GM12878 (cell line): ENCODE results near the gene CYTH3. TPM values are rescaled to one million over a fixed set of nuclear protein-coding genes. Genes with fewer than 3 reads are reported as not detected.

Experiments used
- ATAC-seq: fragments of 200-7000 bp; cut with Tn5 transposase; 3 replicates; pipeline ENCODE4 v1.9.1; 2020; ENCODE audit warnings: mild to moderate bottlenecking, moderate library complexity
- BruUV-seq: library from RNA; stranded (reverse); fragments of 400-500 nt; replicated peaks from 2 replicates; lab custom pipeline; 2021; lab: Mats Ljungman, UMichigan
- CTCF ChIA-PET: fragments of 300-600 bp; sonication (Branson Sonifier 250); formaldehyde crosslinking; extraction: SDS; loops from one replicate; lab custom pipeline; 2021; ENCODE audit warnings: inconsistent platforms; lab: Yijun Ruan, JAX
- POLR2A ChIA-PET: fragments of 350-600 bp; formaldehyde crosslinking; extraction: SDS; loops from one replicate; lab custom pipeline; 2021; ENCODE audit warnings: inconsistent platforms; lab: Charles Lee
- RAD21 ChIA-PET: fragments of 300-600 bp; sonication (Branson Sonifier 250); formaldehyde crosslinking; loops from one replicate; lab custom pipeline; 2023; ENCODE audit warnings: antibody characterized with exemption; ENCODE audit not compliant: unreplicated experiment; lab: Charles Lee
- SMC1A ChIA-PET: fragments of 300-600 bp; sonication (Branson Sonifier 250); formaldehyde crosslinking; loops from one replicate; lab custom pipeline; 2023; ENCODE audit not compliant: unreplicated experiment, uncharacterized antibody; lab: Charles Lee
- DNase-seq: peaks from one replicate; pipeline ENCODE4 v3.0.0-alpha.2; 2011; ENCODE audit warnings: low read depth, low spot score
- FAIRE-seq: peaks from 3 replicates; lab custom pipeline; 2011; peaks lifted over from hg19 to GRCh38; lab: Jason Lieb, UNC
- H2AFZ ChIP-seq: 2 replicates; pipeline ENCODE4 v1.6.0; 2011; ENCODE audit warnings: low read depth, low read length, control low read depth; ENCODE audit not compliant: control insufficient read depth
- H3K27ac ChIP-seq: 2 replicates; pipeline ENCODE4 v1.5.1; 2011; ENCODE audit warnings: control low read depth; ENCODE audit not compliant: control insufficient read depth, insufficient read depth
- H3K27me3 ChIP-seq, 2 experiments: replicated peaks in 1 of 2; 2 replicates each; pipeline versions ENCODE4 v1.6.0 to v1.6.1; 2011; ENCODE audit warnings: low read length in 1 of 2; ENCODE audit not compliant: control insufficient read depth in 2 of 2, insufficient read depth in 2 of 2
- H3K36me3 ChIP-seq, 2 experiments: 2 replicates each; pipeline ENCODE4 v1.5.1; 2011; ENCODE audit warnings: low read length in 1 of 2; ENCODE audit not compliant: control insufficient read depth in 2 of 2, insufficient read depth in 2 of 2
- H3K4me1 ChIP-seq: 2 replicates; pipeline ENCODE4 v1.6.1; 2011; ENCODE audit warnings: mild to moderate bottlenecking, low read length, moderate library complexity, mixed read lengths; ENCODE audit not compliant: control insufficient read depth, insufficient read depth
- H3K4me2 ChIP-seq: 2 replicates; pipeline ENCODE4 v1.6.0; 2011; ENCODE audit warnings: control low read depth; ENCODE audit not compliant: control insufficient read depth, insufficient read depth
- H3K4me3 ChIP-seq: fragments of 200-600 bp; sonication (generic); 2 replicates; pipeline ENCODE4 v1.5.1; 2016
- H3K79me2 ChIP-seq: 2 replicates; pipeline ENCODE4 v1.6.0; 2011; ENCODE audit warnings: low read length; ENCODE audit not compliant: control insufficient read depth, insufficient read depth
- H3K9ac ChIP-seq: 2 replicates; pipeline ENCODE4 v1.8.0; 2011; ENCODE audit warnings: low read length, control low read depth, mixed read lengths; ENCODE audit not compliant: control insufficient read depth, insufficient read depth
- H3K9me3 ChIP-seq: replicated peaks from 3 replicates; pipeline ENCODE4 v1.5.1; 2011; ENCODE audit warnings: mild to moderate bottlenecking, low read length; ENCODE audit not compliant: control insufficient read depth, insufficient read depth
- H4K20me1 ChIP-seq: 2 replicates; pipeline ENCODE4 v1.6.0; 2011; ENCODE audit not compliant: control insufficient read depth, insufficient read depth
- BACH1 ChIP-seq: fragments of 450-650 bp; IDR thresholded peaks from 2 replicates; pipeline ENCODE4 v1.6.1; 2017; ENCODE audit warnings: mild to moderate bottlenecking, borderline replicate concordance
- BCL11A ChIP-seq: IDR thresholded peaks from 2 replicates; pipeline ENCODE4 v1.6.1; 2011; ENCODE audit warnings: low read depth, low read length
- CBX3 ChIP-seq: fragments of 200-600 bp; sonication (generic); IDR thresholded peaks from 2 replicates; pipeline ENCODE4 v1.6.1; 2016; ENCODE audit warnings: low read depth, borderline replicate concordance
- E2F8 ChIP-seq: fragments of 450-650 bp; IDR thresholded peaks from 2 replicates; pipeline ENCODE4 v1.6.1; 2018; ENCODE audit warnings: mild to moderate bottlenecking, low read depth, moderate library complexity; ENCODE audit not compliant: partially characterized antibody
- POLR2A ChIP-seq: IDR thresholded peaks from 2 replicates; pipeline ENCODE4 v1.6.1; 2011; ENCODE audit warnings: low read depth, mild to moderate bottlenecking, low read length
- SUZ12 ChIP-seq: fragments of 200-600 bp; sonication (generic); IDR thresholded peaks from one replicate; pipeline ENCODE4 v1.6.1; 2018; ENCODE audit warnings: antibody characterized with exemption, mild to moderate bottlenecking; ENCODE audit not compliant: unreplicated experiment
- TCF7 ChIP-seq: IDR thresholded peaks from 2 replicates; pipeline ENCODE4 v1.6.1; 2014; ENCODE audit warnings: antibody characterized with exemption, borderline replicate concordance
- USF1 ChIP-seq: IDR thresholded peaks from 2 replicates; pipeline ENCODE4 v1.6.1; 2011; ENCODE audit warnings: borderline replicate concordance, low read depth, mild to moderate bottlenecking, moderate library complexity, mixed read lengths, low read length; ENCODE audit not compliant: insufficient read depth; ENCODE audit errors: extremely low read length
- WRNIP1 ChIP-seq: IDR thresholded peaks from 2 replicates; pipeline ENCODE4 v1.6.1; 2011; ENCODE audit warnings: low read depth, low read length, improper control_type of control experiment, borderline replicate concordance
- ZNF217 ChIP-seq: fragments of 450-650 bp; IDR thresholded peaks from 2 replicates; pipeline ENCODE4 v1.6.1; 2017; ENCODE audit warnings: antibody characterized with exemption, mild to moderate bottlenecking
- ZNF384 ChIP-seq: IDR thresholded peaks from 2 replicates; pipeline ENCODE4 v1.6.1; 2012; ENCODE audit warnings: low read depth, mild to moderate bottlenecking, low read length, improper control_type of control experiment, borderline replicate concordance
- ZSCAN29 ChIP-seq: fragments of 450-650 bp; IDR thresholded peaks from 2 replicates; pipeline ENCODE4 v1.6.1; 2017; ENCODE audit warnings: mild to moderate bottlenecking, moderate library complexity
- WGBS: methylation state at CpG from one replicate; pipeline ENCODE4 v1.1.6; 2016; ENCODE audit warnings: low lambda C conversion rate; ENCODE audit not compliant: insufficient replicate concordance, insufficient coverage; ENCODE audit errors: missing lambda C conversion rate; 5-methylcytosine and 5-hydroxymethylcytosine counted together
- in situ Hi-C: fragments of 300-500 bp; cut with MboI; formaldehyde crosslinking; loops from 9 replicates; pipeline ENCODE4 v1.14.3; 2018; ENCODE audit warnings: mixed read lengths
- intact Hi-C: fragments of 100-400 bp; cut with micrococcal nuclease; formaldehyde crosslinking; loops from one replicate; pipeline ENCODE4 v1.14.2; 2022; ENCODE audit not compliant: unreplicated experiment
- polyA plus RNA-seq, 11 experiments: library from polyadenylated mRNA; depleted of rRNA in 4 of 11; unstranded in 6 of 11; stranded (reverse) in 5 of 11; fragments of >200 nt; fragmentation: Nextera tagmentation in 4 of 11; fragmentation: Illumina TruSeq in 1 of 11; extraction: Ambion mirVana in 4 of 11; extraction: Trizol in 1 of 11; gene quantifications; 1 replicate in 1 of 11; 2 replicates in 10 of 11; pipeline versions ENCODE4 v1.2.1 to v1.2.3, GENCODE V29; 2011 to 2016; ENCODE audit warnings: inconsistent platforms in 2 of 11, missing spikeins in 2 of 11, low read depth in 1 of 11
- total RNA-seq, 4 experiments: library from RNA; depleted of rRNA in 3 of 4; stranded (reverse); fragments of >200 nt in 3 of 4; fragmentation: Illumina TruSeq in 1 of 4; extraction: Trizol in 1 of 4; gene quantifications; 2 replicates each; pipeline versions ENCODE4 v1.2.1 to v1.2.3, GENCODE V29; 2013 to 2021

Gene CYTH3
- total and polyA plus RNA-seq, 10 of the 15 experiments (the other 5 are each of a cell fraction or from before 2014, with no cell fraction given) = 0.45 to 28.2 (median 15.7) TPM

GRCh38 chr7:6130007-6130587 lies 142.3 kb downstream of the CYTH3 start:
- Histone ChIP-seq H3K4me1 (no peaks in the 10 kb centered on the region), H3K36me3 (peaks cover 5 to 14% of the 10 kb centered on the region in 2 experiments; a peak in 3 of 4 replicates), H3K4me2 (no peak overlapping the region), H3K9me3 (no peaks in the 10 kb centered on the region; the same call in 1 of the 3 replicates), H3K27me3 (no peaks in the 10 kb centered on the region), H3K27ac (no peak overlapping the region), H3K4me3 (no peak overlapping the region), H4K20me1 (no peaks in the 10 kb centered on the region), H3K9ac (no peak overlapping the region), H3K79me2 (no peaks in the 10 kb centered on the region), H2AFZ (no peak overlapping the region)
- FAIRE-seq (no peak), DNase-seq (no peak), ATAC-seq (no peak)
- TF ChIP-seq ZSCAN29 = no peak
- TF ChIP-seq SUZ12 = no peak
- TF ChIP-seq POLR2A = no peak
- RAD21 ChIA-PET = no interaction called here
- BruUV-seq = no TSS peak
- POLR2A ChIA-PET = no interaction called here
- intact Hi-C loops (no loop called here), in situ Hi-C loops (no loop called here)
- SMC1A ChIA-PET = interaction anchor here (0.9 kb wide), 1 partner anchor 119 kb away, joined by 4 read pairs; no protein-coding TSS in a partner anchor
- 92% methylated on average over 10 of the region's 10 CpGs for WGBS
- CTCF ChIA-PET = interaction anchor here (0.6 kb wide), 1 partner anchor 1496 kb away, joined by 3 read pairs; no protein-coding TSS in a partner anchor

- no peaks in the 10 kb centered on the region for H3K79me2 ChIP-seq
- H3K27ac ChIP-seq = no peak overlapping the region
- ChIA-PET RAD21 (no interaction called here), CTCF (interaction anchor here (0.6 kb wide), 1 partner anchor 1518 kb away, joined by 3 read pairs; no protein-coding TSS in a partner anchor), SMC1A (interaction anchor here (0.6 to 0.8 kb wide), 2 partner anchors 22 to 82 kb away, joined by 3 to 4 read pairs; no protein-coding TSS in a partner anchor), POLR2A (no interaction called here)
- FAIRE-seq = no peak
- no TSS peak for BruUV-seq
- no peaks in the 10 kb centered on the region; the same call in 1 of the 3 replicates for H3K9me3 ChIP-seq
- in situ Hi-C loops (no loop called here), intact Hi-C loops (no loop called here)
- no peak overlapping the region for H2AFZ ChIP-seq
- H3K4me1 ChIP-seq = no peaks in the 10 kb centered on the region
- no peak for DNase-seq
- H3K4me2 ChIP-seq = no peak overlapping the region
- no peak overlapping the region for H3K9ac ChIP-seq
- ATAC-seq = no peak
- peaks cover 5 to 11% of the 10 kb centered on the region in 2 experiments; a peak in 3 of 4 replicates for H3K36me3 ChIP-seq
- H3K27me3 ChIP-seq = no peaks in the 10 kb centered on the region
- H4K20me1 ChIP-seq = no peaks in the 10 kb centered on the region
- WGBS = 100% methylated on average over 3 of the region's 3 CpGs
- no peak overlapping the region for H3K4me3 ChIP-seq
- TF ChIP-seq USF1 (no peak), TCF7 (no peak), ZNF384 (no peak), BACH1 (no peak), E2F8 (no peak), WRNIP1 (no peak), ZNF217 (no peak), BCL11A (no peak), CBX3 (no peak)
Observed at GRCh38 chr7:6128205-6128604, 144.2 kb downstream of the CYTH3 start.
